ENCODE data around the gene PDE8A. TPM values are rescaled to one million over a fixed set of nuclear protein-coding genes. Genes with fewer than 3 reads are reported as not detected.

Gene PDE8A
- total and polyA plus RNA-seq, 10 of the 15 experiments (the other 5 are each of a cell fraction or from before 2014, with no cell fraction given) = 6.7 to 69.2 (median 27.2) TPM

GRCh38 chr15:84981054-84981710 is 474 bp upstream of the PDE8A start (continued):
- TF ChIP-seq NKRF (conservative IDR thresholded peaks at IDR 0.05) (no peak; the same call in 1 of the 2 replicates), RFX5 (IDR thresholded peaks at IDR 0.05; ENCODE audit: low read depth, low read length) (no peak), CTCF (IDR thresholded peaks at IDR 0.05 in 2 of 3, conservative IDR thresholded peaks at IDR 0.05 in 1 of 3; ENCODE audit: control insufficient read depth in 2 of 3, extremely low read depth in 1 of 3, insufficient read depth in 1 of 3, low read depth in 3 of 3, low read length in 3 of 3) (no peak), ZNF384 (IDR thresholded peaks at IDR 0.05; ENCODE audit: borderline replicate concordance, low read depth, low read length) (no peak), E2F8 (IDR thresholded peaks at IDR 0.05; ENCODE audit: low read depth, partially characterized antibody) (no peak), BACH1 (IDR thresholded peaks at IDR 0.05; ENCODE audit: borderline replicate concordance) (peak; percentile 27; the same call in 1 of the 2 replicates), RELB (IDR thresholded peaks at IDR 0.05; ENCODE audit: low read depth) (peak; percentile 88), KDM1A (IDR thresholded peaks at IDR 0.05; ENCODE audit: borderline replicate concordance) (no peak), MLLT1 (IDR thresholded peaks at IDR 0.05) (peak; percentile 17; the same call in 1 of the 2 replicates), NRF1 (conservative IDR thresholded peaks at IDR 0.05; ENCODE audit: low read depth, low read length) (peak; percentile 60), BCLAF1 (IDR thresholded peaks at IDR 0.05) (no peak), CHD2 (IDR thresholded peaks at IDR 0.05; ENCODE audit: borderline replicate concordance, low read depth, low read length) (peak; percentile 74), RCOR1 (conservative IDR thresholded peaks at IDR 0.05; ENCODE audit: low read depth, low read length) (peak; percentile 91; the same call in 1 of the 2 replicates), HDGF (IDR thresholded peaks at IDR 0.05) (no peak)
